ENCODE data around the gene RHBDL3.
A peak's percentile ranks its signal among the peaks of the same experiment; 100 is the strongest.
"Not testable (repeated sequence)": the region's sequence is repeated elsewhere in the genome, so short reads cannot be mapped to it uniquely, and the experiment has no call there.

RHBDL3 gene, protein sequence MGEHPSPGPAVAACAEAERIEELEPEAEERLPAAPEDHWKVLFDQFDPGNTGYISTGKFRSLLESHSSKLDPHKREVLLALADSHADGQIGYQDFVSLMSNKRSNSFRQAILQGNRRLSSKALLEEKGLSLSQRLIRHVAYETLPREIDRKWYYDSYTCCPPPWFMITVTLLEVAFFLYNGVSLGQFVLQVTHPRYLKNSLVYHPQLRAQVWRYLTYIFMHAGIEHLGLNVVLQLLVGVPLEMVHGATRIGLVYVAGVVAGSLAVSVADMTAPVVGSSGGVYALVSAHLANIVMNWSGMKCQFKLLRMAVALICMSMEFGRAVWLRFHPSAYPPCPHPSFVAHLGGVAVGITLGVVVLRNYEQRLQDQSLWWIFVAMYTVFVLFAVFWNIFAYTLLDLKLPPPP

GRCh38 chr17:32265192-32265923, at the start of gene RHBDL3:
TSS of gene RHBDL3 (plus strand) at chr17:32265832. CDS start at chr17:32266190, 358 bp downstream.
- DNase-seq (ENCODE audit: low read depth), result no peak

- DNase-seq (ENCODE audit: low read depth), result no peak
Observed at GRCh38 chr17:32222621-32223020, 43.0 kb upstream of the RHBDL3 start.

GRCh38 chr17:32223703-32224102, 41.9 kb upstream of the RHBDL3 start:
- DNase-seq (ENCODE audit: low read depth), result no peak

GRCh38 chr17:32226886-32227285, 38.7 kb upstream of the RHBDL3 start:
- no peak for DNase-seq (ENCODE audit: low read depth)

- DNase-seq (ENCODE audit: low read depth), result no peak
Observed at GRCh38 chr17:32227910-32228309, 37.7 kb upstream of the RHBDL3 start.

- DNase-seq (ENCODE audit: low read depth), result no peak
Observed at GRCh38 chr17:32235588-32235987, 30.0 kb upstream of the RHBDL3 start.

GRCh38 chr17:32239456-32239855, 26.2 kb upstream of the RHBDL3 start:
- no peak for DNase-seq (ENCODE audit: low read depth)

DNA sequence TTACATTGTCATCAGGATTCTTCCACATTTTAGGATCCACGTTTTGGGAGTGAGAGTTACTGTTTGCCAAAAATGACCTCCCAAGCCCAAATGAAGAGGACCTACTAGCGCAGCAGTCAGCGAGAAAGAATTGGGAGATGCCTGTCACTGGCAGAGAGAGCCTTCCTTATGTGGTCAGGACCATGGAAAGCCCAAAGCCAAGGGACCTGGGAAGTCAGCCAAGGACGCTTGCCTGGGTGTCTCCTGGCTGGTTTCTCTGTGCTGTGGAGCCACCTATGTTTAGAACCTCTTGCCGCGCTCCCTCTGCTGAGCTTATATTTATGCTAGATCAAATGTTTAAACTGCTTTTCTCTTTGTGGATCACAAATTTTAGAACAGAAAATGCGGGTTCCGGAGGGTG, 24.9 kb upstream of the RHBDL3 start:
- peak; percentile 22 for DNase-seq (ENCODE audit: low read depth)

DNA sequence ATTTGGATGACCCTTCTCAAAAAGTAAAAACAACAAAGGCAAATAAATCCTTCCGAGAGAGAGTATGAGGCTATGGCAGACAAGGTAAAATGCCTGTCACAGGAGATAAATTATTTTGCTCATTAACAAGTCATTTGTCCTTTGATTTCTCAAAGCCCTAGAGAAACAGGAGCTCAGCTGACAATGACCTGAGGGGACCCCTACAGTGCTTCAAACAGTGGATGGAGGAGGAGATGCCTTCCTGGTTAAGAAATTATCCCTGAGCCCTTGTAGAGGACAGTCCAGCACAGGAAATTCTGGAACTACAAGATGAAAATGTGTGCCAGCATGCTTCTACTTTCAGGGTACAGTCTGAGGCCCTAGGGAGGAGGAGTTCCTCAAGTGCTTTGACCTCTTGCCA, 24.0 kb upstream of the RHBDL3 start:
- no peak for DNase-seq (ENCODE audit: low read depth)

GRCh38 chr17:32249475-32249874, 16.2 kb upstream of the RHBDL3 start:
- DNase-seq (ENCODE audit: low read depth), result no peak

DNA sequence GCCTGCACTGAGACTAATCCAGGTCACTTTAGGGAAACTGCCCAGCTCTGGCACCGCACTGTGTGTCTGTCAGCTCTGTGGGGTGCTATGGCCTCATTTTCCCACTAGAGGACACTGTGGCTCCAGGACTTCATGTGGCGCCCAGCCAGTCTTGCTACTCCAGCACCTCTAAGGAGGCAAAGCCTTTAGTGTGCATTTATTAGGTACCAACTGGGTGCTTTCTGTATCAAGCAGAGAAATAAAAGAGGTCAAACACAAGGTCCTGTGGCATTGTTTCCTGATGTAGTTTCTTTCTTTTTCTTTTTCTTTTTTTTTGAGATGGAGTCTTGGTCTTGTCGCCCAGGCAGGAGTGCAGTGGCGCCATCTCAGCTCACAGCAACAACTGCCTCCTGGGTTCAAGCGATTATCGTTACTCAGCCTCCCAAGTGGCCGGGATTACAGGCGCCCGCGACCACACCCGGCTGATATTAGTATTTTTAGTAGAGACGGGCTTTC, 12.5 kb upstream of the RHBDL3 start:
- DNase-seq (ENCODE audit: low read depth), result peak; percentile 57

GRCh38 chr17:32256012-32256700, 9.5 kb upstream of the RHBDL3 start:
- DNase-seq (ENCODE audit: low read depth), result no peak

- no peak for DNase-seq (ENCODE audit: low read depth)
Observed at GRCh38 chr17:32256701-32257019, 9.0 kb upstream of the RHBDL3 start.

DNA sequence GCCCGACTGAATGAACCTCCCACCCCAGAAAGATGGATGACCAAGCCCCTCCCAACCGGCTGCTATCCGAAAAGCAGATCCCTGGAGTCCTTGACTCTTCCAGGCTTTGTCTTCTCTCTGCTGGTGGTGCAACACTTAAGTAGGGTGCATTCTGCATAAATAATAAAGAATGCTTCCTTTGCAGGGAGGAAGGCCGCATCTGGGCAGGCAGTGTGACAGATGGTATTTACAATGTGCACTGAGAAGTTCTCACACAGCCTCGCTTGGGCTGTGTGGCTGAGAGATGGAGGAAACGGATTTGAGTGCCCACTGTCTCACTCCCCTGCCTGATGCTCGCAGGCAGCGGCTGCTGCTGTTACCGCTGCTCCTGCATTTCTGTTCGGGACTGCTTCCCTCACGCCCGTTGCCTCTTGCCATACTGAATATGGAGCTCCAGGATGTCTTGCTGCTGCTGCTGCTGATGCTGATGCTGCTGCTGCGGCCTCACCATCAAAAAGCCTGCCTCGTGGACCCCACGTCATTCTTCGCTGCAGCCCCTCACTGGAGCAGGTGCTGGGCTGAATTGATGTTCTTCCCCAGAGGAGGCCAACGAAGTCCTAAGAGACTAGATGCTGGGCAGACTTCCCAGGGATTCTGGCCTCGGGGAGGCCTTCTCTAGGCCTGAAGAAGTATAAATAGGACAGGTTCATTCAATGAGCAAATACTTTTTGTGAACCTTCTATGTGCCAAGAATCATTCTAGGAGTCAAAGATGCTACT, 7.1 kb upstream of the RHBDL3 start:
- DNase-seq (ENCODE audit: low read depth), result peak; percentile 23

- peak; percentile 78 for DNase-seq (ENCODE audit: low read depth)
Observed at GRCh38 chr17:32259586-32259985, 6.0 kb upstream of the RHBDL3 start.

- no peak for DNase-seq (ENCODE audit: low read depth)
Observed at GRCh38 chr17:32261417-32261736, 4.3 kb upstream of the RHBDL3 start.

GRCh38 chr17:32261936-32262510, 3.6 kb upstream of the RHBDL3 start:
- no peak for DNase-seq (ENCODE audit: low read depth)

DNA sequence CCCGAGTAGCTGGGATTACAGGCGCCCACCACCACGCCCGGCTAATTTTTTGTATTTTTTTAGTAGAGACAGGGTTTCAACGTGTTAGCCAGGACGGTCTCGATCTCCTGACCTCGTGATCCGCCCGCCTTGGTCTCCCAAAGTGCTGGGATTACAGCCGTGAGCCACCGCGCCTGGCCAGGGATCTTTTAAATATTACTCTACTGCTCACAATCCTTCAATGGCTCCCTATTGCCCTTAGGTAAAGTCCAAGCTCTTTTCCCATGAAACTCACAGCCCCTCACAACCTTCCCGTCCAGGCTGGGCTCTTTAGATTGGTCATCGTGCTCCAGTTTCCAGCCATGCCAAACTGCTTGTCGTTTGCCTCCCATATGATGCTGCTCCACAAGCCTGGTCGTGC, 2.1 kb upstream of the RHBDL3 start:
- not testable (repeated sequence) for DNase-seq (ENCODE audit: low read depth)

- no peak for DNase-seq (ENCODE audit: low read depth)
Observed at GRCh38 chr17:32264140-32264799, 1.4 kb upstream of the RHBDL3 start.

- DNase-seq (ENCODE audit: low read depth), result no peak
Observed at GRCh38 chr17:32264823-32265191, 825 bp upstream of the RHBDL3 start.

- DNase-seq (ENCODE audit: low read depth), result no peak
Observed at GRCh38 chr17:32266051-32266388, 388 bp downstream of the RHBDL3 start.
